Activated naive CD8-positive, alpha-beta T cell treated with anti-CD3 and anti-CD28 coated beads, Interleukin-2, amount 50 U/mL, for 16 hours (primary cell): ENCODE measurements around the gene VPS35L.
"Not testable (repeated sequence)": the region's sequence is repeated elsewhere in the genome, so short reads cannot be mapped to it uniquely, and the experiment has no call there.

Experiments
- DNase-seq: peaks from one replicate; pipeline ENCODE4 v3.0.0-alpha.2; 2020; ENCODE audit warnings: low read depth, low spot score

VPS35L gene

GRCh38 chr16:19710991-19711545 lies 155.6 kb downstream of the VPS35L start:
- DNase-seq, result no peak

- no peak for DNase-seq
These were observed 156.1 kb downstream of the VPS35L start for GRCh38 chr16:19711643-19712042.

- no peak for DNase-seq
These were observed 157.0 kb downstream of the VPS35L start for GRCh38 chr16:19712418-19713058.

DNA sequence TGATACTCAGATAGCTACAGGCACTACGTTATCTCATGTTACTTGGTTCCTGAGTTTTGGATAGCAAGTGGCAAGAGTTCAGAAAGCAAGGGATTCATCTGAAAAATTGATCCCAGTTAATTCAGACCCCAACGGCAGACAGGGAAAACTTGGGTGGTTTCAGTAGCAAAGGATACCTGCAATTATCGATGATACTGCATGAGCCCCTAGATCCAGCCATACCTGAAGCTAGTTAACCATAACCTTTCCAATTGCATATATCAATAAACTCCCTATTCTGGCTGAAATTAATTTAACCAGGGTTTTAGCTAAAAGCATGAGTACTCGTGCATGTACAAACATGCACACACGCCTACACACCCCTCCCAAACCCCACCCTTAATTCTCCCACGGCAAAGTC lies 158.2 kb downstream of the VPS35L start:
- DNase-seq, result no peak

DNA sequence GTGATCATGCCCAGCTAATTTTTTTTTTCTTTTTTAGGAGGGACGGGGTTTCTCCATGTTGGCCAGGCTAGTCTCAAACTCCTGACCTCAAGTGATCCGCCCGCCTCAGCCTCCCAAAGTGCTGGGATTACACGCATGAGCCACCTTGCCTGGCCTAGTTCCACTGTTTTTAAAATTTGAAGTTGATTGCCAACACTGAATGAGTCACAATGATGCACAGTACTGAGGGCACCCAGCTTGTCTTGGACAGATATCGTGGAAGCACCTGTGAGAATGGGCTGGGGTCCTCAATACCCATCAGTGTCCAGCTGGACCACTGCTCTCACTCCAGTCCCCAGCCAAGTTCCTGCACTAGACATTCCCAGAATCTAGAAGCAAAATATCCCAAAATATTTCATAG lies 160.1 kb downstream of the VPS35L start:
- DNase-seq, result no peak

DNA sequence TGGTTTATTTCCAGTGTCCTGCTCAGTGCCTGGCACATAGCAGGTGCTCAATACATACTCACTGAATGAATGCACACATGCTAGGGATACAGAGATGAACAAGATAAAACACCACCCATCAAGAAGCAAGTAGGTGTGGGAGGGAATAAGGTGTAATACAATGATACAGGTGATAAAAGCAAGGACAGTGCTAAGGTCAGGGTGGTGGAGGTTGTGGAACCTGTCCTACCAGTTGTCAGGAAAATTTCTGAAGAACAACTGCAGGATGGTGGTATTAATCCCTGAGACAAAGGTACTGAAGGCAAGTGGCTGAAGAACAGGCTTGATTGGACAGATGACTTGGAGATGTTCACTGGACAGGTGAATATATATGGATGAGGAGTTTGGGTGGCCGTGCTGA lies 160.7 kb downstream of the VPS35L start:
- DNase-seq, result no peak

DNA sequence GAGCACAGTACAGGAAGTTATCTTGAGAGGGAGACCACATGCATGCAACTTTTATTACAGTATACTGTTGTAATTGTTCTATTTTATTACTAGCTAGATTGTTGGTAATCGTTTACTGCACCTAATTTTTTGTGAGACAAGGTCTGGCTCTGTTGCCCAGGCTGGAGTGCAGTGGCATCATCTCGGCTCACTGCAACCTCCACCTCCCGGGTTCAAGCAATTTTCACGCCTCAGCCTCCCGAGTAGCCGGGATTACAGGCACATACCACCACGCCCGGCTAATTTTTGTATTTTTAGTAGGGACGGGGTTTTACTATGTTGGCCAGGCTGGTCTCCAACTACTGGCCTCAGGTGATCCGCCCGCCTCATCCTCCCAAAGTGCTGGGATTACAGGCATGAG lies 161.2 kb downstream of the VPS35L start:
- DNase-seq, result not testable (repeated sequence)

- no peak for DNase-seq
These were observed 161.8 kb downstream of the VPS35L start for GRCh38 chr16:19717314-19717713.

GRCh38 chr16:19717741-19718623 lies 162.5 kb downstream of the VPS35L start, which contains the start of the genes IQCK and KNOP1:
TSS of gene IQCK (plus strand) at chr16:19718271. CDS start at chr16:19718307, 36 bp downstream.
TSS of gene KNOP1 (minus strand) at chr16:19718227. CDS start at chr16:19715035, 3,192 bp downstream.
- peak; percentile 85 for DNase-seq

GRCh38 chr16:19718624-19718965 lies 163.1 kb downstream of the VPS35L start:
- DNase-seq, result no peak

DNA sequence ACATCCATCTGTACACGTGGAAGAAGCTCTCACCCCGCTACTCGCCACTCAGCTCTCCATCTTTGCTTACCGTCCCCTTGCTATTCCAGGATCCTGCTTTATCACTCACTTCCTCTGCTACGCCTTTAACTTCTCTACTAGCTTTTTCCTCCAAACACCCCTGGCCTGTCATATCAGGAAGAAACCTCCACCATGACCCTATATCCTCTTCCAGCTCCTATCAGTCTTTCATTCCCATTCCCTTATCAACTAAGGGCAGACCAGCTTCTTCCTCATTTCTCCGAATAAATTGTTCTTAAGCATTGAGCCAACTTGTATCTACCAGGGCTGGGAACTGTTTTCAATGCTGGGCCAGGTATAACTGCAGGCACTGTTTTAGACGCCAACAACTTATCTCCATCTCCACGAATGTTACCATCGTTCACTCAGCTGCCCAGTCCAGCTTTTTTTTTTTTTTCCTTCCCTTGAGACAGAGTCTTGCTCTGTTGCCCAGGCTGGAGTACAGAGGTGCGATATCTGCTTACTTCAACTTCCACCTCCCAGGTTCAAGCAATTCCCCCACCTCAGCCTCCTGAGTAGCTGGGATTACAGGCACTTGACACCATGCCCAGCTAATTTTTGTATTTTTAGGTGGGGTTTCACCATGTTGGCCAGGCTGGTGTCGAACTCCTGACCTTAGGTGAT lies 166.9 kb downstream of the VPS35L start:
- no peak for DNase-seq

- DNase-seq, result no peak
These were observed 167.5 kb downstream of the VPS35L start for GRCh38 chr16:19722981-19723380.

GRCh38 chr16:19728636-19728965 lies 173.1 kb downstream of the VPS35L start:
- no peak for DNase-seq

GRCh38 chr16:19733551-19733950 lies 178.0 kb downstream of the VPS35L start:
- no peak for DNase-seq

DNA sequence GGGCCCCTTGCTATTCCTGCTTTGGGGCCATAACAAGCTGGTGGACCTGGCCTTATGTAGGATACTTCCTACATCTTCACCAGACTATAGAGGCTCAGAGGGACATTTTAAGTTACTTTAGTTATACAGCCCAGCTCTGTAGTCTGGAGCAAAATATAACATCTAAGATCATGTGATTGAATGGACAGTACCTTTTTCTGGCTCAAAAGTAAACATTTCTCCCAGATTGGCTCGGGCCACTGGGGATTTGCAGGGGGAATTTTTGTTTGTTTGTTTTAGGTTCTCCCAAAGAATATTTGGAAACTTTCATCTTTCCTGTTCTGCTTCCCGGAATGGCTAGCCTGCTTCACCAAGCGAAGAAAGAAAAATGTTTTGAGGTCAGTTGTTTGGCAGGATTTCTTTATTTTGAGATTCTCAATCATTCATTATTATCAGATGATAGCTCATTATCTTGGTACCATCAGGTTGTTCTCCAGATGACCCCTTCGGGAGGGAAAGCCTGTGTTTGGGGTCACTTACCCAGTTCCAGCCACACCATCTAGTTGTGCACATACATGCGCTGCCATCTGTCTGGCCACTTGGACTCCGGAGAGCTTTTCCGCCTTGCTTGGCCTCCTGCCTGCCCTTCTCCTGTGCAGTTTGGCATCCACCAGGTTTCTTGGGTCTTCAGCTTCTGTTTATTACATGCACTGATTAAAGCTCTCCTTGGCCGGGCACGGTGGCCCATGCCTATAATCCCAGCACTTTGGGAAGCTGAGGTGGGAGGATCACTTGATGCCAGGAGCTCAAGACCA lies 179.8 kb downstream of the VPS35L start:
- DNase-seq, result no peak

GRCh38 chr16:19737306-19738038 lies 182.0 kb downstream of the VPS35L start:
- no peak for DNase-seq

DNA sequence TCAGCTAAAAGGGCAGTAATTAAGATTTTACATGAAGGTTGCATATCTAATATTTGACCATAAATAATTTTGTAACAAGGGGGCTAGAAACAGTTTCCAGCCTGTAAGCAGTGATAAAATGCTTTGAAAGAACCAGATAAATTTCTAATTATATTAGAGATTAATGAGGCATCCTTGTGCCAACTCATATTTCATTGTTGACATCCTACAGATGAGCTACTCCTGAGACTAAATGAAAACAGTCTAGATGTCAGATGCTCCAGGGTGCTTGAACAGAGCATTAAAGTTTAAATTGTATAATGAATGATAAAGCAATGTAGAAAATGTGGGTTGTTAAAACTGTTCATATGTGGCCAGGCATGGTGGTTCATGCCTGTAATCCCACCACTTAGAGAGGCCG lies 185.9 kb downstream of the VPS35L start:
- no peak for DNase-seq

DNA sequence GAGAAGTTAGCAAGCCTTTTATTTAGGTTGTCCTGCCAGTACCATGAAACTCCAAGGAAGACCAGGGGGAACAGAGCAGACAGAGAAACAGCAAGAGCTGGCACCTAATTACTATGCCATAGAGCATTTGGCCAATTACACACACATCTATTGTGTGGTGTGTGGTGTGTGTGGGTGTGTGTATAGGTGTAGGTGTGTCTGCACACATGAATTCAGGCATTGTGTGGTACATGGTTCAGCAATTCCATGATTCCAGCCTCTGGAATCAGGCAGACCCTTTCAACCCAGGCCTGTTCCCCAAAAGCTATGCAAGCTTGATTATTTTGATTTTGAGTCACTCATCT lies 188.3 kb downstream of the VPS35L start:
- DNase-seq, result no peak

- DNase-seq, result no peak
These were observed 189.2 kb downstream of the VPS35L start for GRCh38 chr16:19744670-19745069.

DNA sequence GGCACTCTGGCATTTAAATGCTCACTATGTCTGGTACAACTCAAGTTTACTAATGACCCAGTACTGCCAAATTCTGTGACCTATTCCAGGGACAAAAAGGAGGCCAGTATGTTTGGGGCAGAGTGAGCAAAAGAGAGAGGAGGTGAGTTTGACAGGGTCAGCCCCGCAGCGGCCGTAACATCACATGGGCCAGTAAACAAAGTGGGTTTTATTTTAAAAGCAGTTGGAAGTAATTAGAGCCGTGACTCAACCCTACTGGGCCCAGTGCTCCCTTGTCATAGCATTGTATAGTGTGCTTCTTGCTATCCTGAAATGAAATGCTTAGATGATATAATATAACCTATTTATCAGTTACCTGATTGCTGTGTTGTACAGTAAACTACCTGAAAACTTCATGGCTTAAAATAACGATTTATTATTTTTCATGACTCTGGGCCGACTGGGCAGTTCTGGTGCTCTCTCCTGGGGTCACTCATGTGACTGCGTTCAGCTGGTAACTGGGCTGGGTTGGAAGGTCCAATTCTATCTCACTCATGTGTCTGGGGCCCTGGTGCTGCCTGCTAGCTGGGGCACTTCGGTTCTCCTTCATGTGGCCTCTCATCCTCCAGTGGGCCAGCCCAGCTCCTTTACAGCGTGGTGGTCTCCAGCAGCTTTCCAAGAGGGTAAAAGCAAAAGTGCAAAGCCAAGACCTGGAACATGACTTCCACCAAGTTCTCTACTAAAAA lies 189.9 kb downstream of the VPS35L start:
- DNase-seq, result no peak
